GM18868 (cell line): ENCODE results near the gene STAG2.
"Not testable (repeated sequence)": the region's sequence is repeated elsewhere in the genome, so short reads cannot be mapped to it uniquely, and the experiment has no call there.

Experiments
- ATAC-seq: cut with Tn5 transposase; IDR thresholded peaks from one replicate; pipeline ENCODE4 v1.9.1; 2021; ENCODE audit warnings: mild to moderate bottlenecking, moderate library complexity; ENCODE audit not compliant: unreplicated experiment

The STAG2 gene

DNA sequence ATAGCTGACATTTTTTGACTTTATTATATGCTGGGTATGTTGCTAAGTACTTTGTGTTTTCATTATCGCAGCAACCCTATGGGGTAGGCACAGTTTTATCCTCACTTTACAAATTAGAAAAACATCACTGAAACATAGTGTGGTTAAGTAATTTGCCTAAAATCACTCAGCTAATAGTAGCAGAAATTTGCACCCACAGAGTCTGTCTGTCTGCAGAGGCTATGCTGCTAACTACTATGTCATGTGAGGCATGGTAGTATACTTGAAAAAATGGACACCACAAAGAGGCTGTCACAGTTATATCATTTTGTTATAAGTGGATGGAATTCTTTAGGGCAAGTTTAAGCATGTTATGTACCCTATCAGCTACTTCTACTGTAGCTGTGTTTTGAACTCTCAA lies 69.0 kb downstream of the STAG2 start:
- ATAC-seq = peak; percentile 69

DNA sequence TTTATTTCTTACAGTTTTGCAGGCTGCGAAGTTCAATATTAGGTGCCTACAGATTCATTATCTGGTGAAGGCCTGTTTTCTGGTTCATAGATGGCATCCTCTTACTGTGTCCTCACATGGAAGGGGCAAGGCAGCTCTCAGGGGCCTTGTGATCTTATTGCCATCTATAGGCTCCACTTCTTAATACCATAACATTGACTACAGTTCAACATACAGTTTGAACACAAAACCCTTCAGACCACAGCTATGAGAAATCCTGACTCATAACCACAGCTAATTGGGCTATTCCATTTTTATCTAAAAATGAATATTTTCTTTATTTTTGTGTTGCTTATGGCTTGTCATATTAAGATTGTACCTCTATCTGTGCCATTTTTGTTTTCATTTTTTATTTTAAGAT lies 72.3 kb downstream of the STAG2 start:
- no peak for ATAC-seq

DNA sequence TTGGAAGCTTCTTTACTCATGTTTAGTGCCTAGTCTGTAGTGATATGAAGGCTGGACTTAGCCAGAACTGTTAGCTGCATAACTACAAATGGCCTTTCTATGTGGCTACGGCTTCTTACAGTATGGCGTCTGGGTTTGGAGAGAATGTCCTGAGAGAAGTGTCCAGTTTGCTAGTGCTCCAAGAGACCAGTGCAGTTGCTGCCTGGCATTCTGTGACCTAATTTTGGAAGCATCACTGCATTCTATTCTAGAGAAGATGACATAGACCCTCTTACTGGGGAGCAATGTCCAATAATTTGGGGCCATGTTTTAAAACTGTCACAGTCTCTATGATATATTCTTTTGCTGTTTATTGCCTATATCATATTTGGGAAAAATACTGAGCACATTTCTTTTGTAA lies 74.2 kb downstream of the STAG2 start:
- no peak for ATAC-seq

DNA sequence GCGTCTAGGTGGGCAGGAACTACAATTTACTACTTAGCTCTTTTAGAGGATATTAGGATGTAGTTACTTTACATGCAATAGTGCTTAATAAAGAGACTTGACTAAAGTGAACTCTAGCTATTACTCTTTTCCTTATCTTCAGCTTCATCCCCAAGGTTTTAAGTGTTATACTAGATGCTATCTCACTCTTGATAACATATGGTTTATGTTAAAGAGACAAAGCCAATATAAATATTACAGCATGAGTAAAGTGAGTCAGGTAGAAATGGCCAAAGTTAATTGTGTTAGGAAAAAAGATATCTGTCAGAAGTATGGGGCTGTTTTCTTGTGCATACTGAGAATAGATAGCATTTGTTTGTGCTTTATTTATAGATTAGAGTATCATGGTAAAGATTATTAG lies 80.5 kb downstream of the STAG2 start:
- no peak for ATAC-seq

DNA sequence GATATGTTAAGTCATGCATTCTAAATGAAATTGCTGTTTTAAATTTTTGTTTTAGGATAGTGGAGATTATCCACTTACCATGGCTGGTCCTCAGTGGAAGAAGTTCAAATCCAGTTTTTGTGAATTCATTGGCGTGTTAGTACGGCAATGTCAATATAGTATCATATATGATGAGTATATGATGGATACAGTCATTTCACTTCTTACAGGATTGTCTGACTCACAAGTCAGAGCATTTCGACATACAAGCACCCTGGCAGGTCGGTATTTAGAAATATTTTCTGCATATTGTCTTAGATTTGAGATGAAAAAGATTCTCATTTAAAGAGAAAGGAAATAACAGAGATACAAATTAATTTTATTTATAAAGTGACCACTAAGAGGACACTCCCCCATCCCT lies 83.6 kb downstream of the STAG2 start:
- ATAC-seq = no peak

DNA sequence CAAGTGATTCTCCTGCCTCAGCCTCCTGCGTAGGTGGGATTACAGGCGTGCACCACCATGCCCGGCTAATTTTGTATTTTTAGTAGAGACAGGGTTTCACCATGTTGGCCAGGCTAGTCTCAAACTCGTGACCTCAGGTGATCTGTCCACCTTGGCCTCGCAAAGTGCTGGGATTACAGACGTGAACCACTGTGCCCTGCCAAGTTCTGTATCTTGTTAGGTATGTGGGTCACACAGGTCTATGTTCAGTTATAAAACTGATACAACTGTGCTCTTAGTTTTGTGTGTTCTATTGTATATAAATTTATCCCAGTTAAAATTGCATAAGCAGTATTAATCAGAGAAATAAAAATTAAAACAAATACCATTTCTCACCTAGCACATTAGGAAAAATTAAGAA lies 122.9 kb downstream of the STAG2 start:
- ATAC-seq = not testable (repeated sequence)

DNA sequence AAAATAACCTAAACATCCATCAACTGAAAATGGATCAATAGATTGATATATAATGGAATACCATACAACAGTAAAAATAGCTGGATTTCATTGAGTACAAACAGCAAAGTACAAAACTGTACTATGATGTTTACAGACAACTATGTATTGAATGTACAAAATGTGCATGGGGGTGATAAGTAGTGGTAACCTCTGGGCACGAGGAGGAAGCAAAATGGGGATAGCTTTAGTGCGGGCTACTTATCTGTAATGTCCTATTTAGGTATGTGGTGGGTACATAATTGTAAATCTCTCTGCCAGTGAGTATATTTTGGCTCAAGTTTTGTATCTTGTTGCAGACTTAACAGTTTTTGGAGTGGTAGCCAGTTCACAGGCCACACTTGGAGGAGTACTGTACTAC lies 123.6 kb downstream of the STAG2 start:
- no peak for ATAC-seq

DNA sequence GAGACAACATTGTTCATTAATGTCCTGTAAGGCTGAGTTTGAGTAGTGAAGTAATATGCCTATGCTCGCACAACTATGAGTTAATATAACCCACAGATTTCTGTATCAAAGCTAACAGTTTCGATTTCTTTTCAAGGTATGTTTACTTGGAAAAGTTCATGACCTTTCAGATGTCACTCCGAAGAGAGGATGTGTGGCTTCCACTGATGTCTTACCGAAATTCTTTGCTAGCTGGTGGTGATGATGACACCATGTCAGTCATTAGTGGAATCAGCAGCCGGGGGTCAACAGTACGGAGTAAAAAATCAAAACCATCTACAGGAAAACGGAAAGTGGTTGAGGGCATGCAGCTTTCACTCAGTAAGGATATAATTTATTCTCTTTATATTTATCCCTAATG lies 124.9 kb downstream of the STAG2 start:
- no peak for ATAC-seq

DNA sequence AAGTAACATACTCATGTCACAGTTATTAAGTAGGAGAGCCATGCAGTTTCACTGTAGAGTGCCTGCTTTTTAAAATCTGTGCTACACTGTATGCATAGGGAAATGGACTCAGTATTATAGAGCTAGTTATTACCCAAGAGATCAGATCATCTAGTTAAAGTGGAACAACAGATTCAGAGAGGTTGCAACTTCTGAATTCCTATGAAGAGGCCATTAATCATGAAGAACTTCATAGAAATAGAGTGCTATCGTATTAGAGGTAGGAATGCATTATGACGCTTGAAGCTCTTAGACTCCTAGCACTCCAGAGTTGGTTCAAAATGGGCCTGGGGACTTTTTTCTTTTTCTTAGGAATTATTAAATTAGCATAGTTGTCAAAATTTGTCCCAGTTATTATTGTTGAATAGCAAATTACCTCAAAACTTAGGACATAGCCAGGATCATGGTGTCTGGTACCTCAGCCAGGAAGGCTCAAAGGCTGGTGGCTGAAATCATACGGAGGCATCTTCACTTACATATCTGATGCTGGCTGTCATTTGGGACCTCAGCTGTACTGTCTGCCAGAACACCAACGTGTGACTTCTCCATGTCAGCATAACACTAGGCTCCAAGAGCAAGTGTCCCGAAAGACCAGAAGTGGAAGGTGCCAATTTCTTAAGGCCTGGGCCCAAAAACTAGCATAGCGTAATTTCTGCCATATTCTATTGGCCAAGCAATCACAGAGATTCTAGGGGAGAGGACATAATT lies 125.7 kb downstream of the STAG2 start:
- no peak for ATAC-seq

DNA sequence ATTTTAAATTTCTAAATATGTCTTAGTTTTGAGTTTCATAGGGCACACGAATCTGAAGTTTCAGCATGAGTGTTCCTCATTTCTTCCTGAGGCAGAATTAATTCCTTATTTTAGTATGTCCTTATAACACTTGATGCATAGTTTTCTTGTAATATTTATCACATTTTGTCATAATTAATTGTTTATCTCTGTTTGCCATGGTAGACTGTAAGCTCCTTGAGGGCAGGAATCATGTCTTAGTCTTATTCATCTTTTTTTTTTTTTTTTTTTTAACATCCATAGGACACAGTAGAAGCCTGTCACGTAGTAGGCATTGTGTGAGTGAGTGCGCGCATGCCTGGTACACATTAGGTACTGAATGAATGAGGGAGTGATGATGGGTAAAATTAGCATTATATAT lies 131.7 kb downstream of the STAG2 start:
- no peak for ATAC-seq

DNA sequence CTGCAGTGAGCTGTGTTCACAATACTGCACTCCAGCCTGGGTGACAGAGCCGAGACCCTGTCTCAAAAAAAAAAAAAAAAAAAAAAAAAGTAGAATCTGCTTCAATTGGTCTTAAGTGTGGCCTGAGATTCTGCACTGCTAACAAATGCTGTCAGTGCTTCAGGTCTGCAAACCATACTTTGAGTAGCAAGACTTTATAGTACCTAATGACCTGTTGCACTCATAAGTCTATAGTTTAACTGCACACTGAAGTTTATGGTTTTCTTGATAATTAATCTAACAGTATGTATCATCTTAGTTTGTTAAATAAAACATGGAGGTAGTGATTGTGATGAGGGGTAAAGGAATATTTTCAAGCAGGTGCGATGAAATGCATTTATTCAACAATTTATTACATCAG lies 135.6 kb downstream of the STAG2 start:
- no peak for ATAC-seq

DNA sequence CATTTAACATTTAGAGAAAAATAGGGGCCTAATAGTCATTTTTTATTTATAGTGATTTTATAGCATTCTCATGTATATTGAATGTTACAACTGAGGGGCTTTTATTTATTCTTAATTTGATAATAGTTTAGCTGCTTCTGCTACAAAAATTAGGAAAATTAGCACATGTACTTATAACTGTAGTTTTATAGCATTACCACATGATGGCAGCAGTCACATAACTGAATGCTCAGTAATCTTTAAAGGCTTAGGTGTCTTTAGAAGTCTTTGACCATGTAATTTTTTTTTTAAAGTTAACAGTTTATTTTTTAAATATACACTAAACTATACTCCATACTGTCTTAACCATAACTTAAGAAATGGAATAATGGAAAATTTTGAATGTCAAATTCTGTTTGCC lies 136.6 kb downstream of the STAG2 start:
- ATAC-seq = peak; percentile 54

DNA sequence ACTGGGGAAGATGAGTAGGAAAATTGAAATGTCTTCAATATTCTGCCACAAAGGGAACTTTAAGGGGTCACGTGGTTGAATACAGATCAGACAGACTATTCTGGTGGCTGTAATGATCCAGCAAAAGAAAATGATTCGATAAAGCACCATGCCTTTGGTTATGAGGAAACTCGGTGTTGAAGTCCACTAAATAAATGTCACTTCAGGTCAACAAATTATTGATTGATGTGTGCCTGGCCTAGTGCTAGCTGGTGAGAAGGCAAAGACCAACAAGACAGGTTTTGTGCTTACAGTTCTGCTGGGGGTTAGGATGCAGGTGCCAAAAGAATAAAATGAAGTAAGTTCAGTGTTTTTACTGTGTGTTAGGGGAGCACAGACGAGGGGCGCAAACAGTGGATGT lies 142.5 kb downstream of the STAG2 start:
- no peak for ATAC-seq

DNA sequence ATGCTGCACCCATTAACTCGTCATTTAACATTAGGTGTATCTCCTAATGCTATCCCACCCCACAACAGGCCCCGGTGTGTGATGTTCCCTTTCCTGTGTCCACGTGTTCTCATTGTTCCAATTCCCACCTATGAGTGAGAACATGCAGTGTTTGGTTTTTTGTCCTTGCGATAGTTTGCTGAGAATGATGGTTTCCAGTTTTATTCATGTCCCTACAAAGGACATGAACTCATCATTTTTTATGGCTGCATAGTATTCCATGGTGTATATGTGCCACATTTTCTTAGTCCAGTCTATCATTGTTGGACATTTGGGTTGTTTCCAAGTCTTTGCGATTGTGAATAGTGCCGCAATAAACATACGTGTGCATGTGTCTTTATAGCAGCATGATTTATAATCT lies 143.0 kb downstream of the STAG2 start:
- not testable (repeated sequence) for ATAC-seq

DNA sequence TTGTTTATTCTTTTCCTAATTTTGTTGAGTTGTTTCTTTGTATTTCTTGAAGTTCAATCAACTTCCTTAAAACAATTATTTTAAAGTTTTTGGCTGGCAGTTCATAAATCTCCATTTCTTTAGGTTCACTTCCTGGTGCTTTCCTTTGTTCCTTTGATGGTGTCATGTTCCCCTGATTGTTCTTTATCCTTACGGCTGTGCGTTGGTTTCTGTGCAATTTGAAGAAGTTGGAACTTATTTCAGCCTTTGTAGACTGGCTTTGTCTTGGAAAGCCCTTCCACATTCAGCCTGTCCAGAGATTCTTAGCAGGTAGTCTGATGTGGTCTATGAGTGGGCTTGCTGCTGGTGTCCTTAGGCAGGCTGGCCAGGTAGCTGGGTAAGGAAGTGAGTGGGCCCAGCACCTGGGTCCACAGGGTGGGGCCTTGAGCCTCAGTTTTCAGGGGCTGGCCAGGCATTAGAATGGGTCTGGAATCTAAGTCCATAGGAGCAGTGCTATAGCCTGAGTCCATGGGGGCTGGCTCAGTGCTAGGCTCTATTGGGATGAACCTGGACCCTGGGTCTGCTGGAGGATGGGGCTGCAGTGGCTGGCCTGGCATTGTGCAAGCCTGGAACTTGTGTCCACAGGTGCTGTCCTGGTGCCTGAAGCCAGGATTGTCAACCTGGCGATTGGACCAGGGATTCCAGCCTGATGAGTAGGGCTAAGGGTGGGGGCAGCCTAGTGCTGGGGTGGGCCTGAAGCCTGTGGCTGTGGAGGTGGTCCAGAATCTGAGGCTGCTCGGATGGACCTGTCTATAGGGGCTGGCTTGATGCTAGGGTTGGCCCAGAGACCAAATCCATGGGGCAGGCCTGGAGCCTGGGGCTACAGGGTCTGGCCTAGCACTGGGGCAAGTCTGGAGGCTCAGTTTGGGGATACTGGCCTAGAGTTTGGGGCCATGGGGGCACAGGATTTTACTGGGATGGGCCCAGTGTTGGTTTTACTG lies 152.4 kb downstream of the STAG2 start:
- ATAC-seq = no peak

DNA sequence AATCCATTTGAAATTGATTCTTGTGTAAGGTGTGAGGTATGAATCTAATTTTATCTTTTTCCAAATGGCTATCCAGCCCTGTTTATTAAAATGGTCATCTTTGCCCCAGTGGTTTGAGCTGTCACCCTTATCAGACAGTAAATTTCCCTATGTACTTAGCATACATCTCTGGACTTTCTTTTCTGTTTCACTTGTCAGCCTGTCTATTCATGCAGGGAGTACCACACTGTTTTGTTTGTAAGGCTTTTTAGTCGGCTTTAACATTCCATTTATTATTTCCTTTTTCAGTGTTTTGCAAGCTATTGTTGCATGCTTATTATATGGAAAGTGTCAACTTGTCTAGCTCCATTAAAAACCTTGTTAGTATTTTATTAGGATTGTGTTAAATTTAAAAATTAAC lies 155.8 kb downstream of the STAG2 start:
- ATAC-seq = peak; percentile 64

DNA sequence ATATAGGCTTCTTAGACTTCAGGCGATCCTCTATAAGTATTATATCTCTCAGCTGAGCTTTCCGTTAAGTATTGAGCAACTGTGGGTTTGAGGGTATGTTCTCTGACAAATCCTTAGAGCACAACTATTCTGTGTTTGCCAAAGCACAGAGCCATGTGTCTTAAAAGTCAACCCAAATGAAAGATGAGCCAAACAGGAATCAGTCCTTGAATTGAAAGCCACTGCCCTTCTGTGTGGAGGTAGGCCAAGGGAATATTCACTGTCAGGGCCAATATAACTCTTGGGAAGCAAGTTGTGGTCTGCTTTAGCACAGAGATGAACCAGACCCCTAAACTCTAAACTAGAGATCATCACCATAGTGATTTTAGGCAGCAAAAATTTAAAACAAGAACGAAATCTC lies 164.0 kb downstream of the STAG2 start:
- no peak for ATAC-seq

DNA sequence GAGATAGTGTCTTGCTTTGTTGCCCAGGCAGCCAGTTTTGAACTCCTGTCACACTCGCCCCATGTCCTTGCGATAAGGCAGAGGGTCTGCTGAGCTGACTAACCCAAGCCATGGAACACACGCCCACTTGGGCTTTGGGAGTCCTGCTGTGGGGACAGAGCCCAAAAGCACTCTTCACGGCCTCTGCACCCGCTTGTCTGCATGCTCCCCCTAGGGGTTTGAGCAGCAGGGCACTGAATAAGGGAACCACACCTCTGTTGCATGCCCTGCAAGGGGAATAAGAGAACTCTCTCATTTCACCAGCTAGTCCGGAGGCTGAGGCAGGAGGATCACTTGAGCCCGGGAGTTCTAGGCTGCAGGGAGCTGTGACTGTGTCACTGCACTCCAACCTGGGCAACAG lies 166.0 kb downstream of the STAG2 start:
- no peak for ATAC-seq

DNA sequence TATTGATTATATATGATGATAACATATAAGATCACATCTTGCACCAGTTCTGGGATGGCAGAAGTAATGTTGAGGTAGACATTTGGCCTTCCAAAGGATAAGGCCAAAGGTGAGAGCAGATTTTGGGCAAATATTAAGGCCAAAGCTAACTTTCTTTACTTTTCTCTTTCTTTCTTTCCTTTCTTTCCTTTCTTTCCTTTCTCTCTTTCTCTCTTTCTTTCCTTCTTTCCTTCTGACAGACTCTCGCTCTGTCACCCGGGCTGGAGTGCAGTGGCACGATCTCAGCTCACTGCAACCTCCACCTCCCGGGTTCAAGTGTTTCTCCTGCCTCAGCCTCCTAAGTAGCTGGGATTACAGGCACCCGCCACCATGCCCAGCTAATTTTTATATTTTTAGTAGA lies 170.9 kb downstream of the STAG2 start:
- ATAC-seq = not testable (repeated sequence)

DNA sequence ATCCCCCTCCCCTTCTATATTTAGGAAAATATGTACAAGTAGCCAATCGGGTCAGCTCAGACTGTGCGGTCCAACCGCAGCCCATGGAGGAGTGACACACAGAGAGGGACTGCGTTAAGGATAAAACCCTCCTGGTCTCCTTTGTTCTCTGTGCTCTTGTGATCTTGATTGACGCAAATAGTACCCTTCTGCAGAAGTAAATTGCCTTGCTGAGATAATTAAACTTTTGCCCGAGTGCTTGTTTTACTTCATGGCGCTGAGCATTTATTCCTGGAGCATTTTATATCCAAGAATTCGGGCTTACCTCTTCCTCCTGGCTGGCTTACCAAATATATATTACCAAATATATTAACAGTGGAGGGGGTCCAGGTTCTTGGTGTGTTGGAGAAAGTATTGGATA lies 184.2 kb downstream of the STAG2 start:
- no peak for ATAC-seq

DNA sequence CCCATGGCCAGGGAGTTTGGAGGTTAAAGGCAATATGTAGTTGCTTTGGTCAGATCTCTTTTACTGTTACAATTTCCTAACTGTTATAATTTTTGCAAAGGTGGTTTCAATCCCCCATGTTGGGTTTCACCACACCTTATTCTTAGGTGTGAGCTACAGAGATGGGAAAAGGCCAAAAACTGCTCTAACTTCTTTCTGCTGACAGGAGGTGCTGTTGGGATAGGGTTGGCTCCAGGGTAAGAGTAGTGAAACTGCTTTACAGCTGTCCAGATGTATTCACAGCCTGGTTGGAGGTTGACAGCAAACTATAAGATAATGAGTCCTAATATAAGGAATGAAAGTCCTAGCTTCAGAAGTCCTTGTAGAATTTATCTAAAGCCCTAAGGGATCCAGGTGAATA lies 189.7 kb downstream of the STAG2 start:
- ATAC-seq = no peak
